Ishikawa (cell line): ENCODE results near the gene PATE2.

ENCODE experiments used
- CREB1 ChIP-seq: IDR thresholded peaks from 2 replicates; pipeline ENCODE4 v1.6.1; 2012; ENCODE audit warnings: low read depth
- EP300 ChIP-seq: IDR thresholded peaks from 2 replicates; pipeline ENCODE4 v1.6.1; 2012; ENCODE audit warnings: borderline replicate concordance
- MAX ChIP-seq: IDR thresholded peaks from 2 replicates; pipeline ENCODE4 v1.6.1; 2012

- no peak for TF ChIP-seq CREB1
- no peak for TF ChIP-seq EP300
- no peak for TF ChIP-seq MAX
Observed at GRCh38 chr11:125787827-125788226, 9.2 kb upstream of the PATE2 start, which contains the start of gene PATE3.
